Endothelial cell of umbilical vein (primary cell): ENCODE results near the gene P2RY6. TPM values are rescaled to one million over a fixed set of nuclear protein-coding genes. Genes with fewer than 3 reads are reported as not detected.

Source experiments
- BruUV-seq: library from RNA; stranded (reverse); fragments of 400-500 nt; replicated peaks from 2 replicates; lab custom pipeline; 2021; lab: Mats Ljungman, UMichigan
- CTCF ChIA-PET: fragments of 300-600, 350-600 bp; sonication (Branson Sonifier 250); formaldehyde crosslinking; loops from one replicate; lab custom pipeline; 2021; ENCODE audit warnings: antibody characterized with exemption, inconsistent platforms; lab: Charles Lee
- POLR2A ChIA-PET: fragments of 300-600, 350-600 bp; sonication (Branson Sonifier 250); formaldehyde crosslinking; loops from one replicate; lab custom pipeline; 2021; ENCODE audit warnings: antibody characterized with exemption, inconsistent platforms; lab: Charles Lee
- DNase-seq: peaks from one replicate; pipeline ENCODE4 v3.0.0-alpha.2; 2011; ENCODE audit warnings: low read depth, low spot score
- FAIRE-seq: peaks from 2 replicates; lab custom pipeline; 2011; peaks lifted over from hg19 to GRCh38; lab: Jason Lieb, UNC
- H2AFZ ChIP-seq: 2 replicates; pipeline ENCODE4 v1.6.0; 2012; ENCODE audit warnings: low read depth, low read length, control low read depth, inconsistent platforms
- H3K27ac ChIP-seq: 2 replicates; pipeline ENCODE4 v1.5.1; 2011; ENCODE audit warnings: low read depth, mild to moderate bottlenecking, control low read depth, low read length, moderate library complexity; ENCODE audit not compliant: insufficient read depth
- H3K27me3 ChIP-seq, 2 experiments: 2 replicates each; pipeline versions ENCODE4 v1.6.0 to v1.6.1; 2011; ENCODE audit warnings: low read length in 2 of 2, mixed read lengths in 1 of 2; ENCODE audit not compliant: control insufficient read depth in 2 of 2, insufficient read depth in 2 of 2
- H3K36me3 ChIP-seq, 2 experiments: 2 replicates in 1 of 2; 3 replicates in 1 of 2; pipeline ENCODE4 v1.5.1; 2011; ENCODE audit warnings: low read length in 2 of 2, mild to moderate bottlenecking in 1 of 2, moderate library complexity in 1 of 2; ENCODE audit not compliant: control insufficient read depth in 2 of 2, insufficient read depth in 2 of 2; ENCODE audit errors: extremely low read depth in 1 of 2
- H3K4me1 ChIP-seq: 3 replicates; pipeline ENCODE4 v1.5.1; 2011; ENCODE audit warnings: mild to moderate bottlenecking, low read length; ENCODE audit not compliant: control insufficient read depth, insufficient read depth; ENCODE audit errors: extremely low read depth
- H3K4me2 ChIP-seq: 2 replicates; pipeline ENCODE4 v1.6.1; 2011; ENCODE audit warnings: low read length, control low read depth, mixed read lengths; ENCODE audit not compliant: insufficient read depth
- H3K4me3 ChIP-seq, 3 experiments: fragments of 200-600 bp in 1 of 3; sonication (generic), shearing (Covaris generic) in 1 of 3; replicated peaks in 1 of 3; 2 replicates each; pipeline ENCODE4 v1.5.1; 2011 to 2016; ENCODE audit warnings: control low read depth in 3 of 3, low read length in 3 of 3, mild to moderate bottlenecking in 2 of 3, inconsistent platforms in 1 of 3, low read depth in 1 of 3, moderate library complexity in 1 of 3; ENCODE audit not compliant: insufficient read depth in 1 of 3
- H3K79me2 ChIP-seq: 2 replicates; pipeline ENCODE4 v1.6.0; 2012; ENCODE audit warnings: low read length, inconsistent platforms; ENCODE audit not compliant: control insufficient read depth, insufficient read depth
- H3K9ac ChIP-seq: replicated peaks from 2 replicates; pipeline ENCODE3; 2011; ENCODE audit warnings: low read length, control low read depth; ENCODE audit not compliant: insufficient read depth; ENCODE audit errors: extremely low read depth
- H3K9me1 ChIP-seq: replicated peaks from 3 replicates; pipeline ENCODE4 v1.6.0; 2011; ENCODE audit warnings: mild to moderate bottlenecking, low read length; ENCODE audit not compliant: control insufficient read depth, insufficient read depth; ENCODE audit errors: extremely low read depth
- H3K9me3 ChIP-seq: replicated peaks from 2 replicates; pipeline ENCODE4 v1.5.1; 2012; ENCODE audit warnings: low read length, inconsistent platforms; ENCODE audit not compliant: control insufficient read depth, insufficient read depth
- H4K20me1 ChIP-seq: replicated peaks from 2 replicates; pipeline ENCODE3; 2011; ENCODE audit warnings: mild to moderate bottlenecking, low read length; ENCODE audit not compliant: control insufficient read depth, insufficient read depth; ENCODE audit errors: extremely low read depth
- CTCF ChIP-seq, 2 donors: IDR thresholded peaks; 1 replicate in 1 of 2; 2 replicates in 1 of 2; pipeline ENCODE4 v1.5.1; 2011; ENCODE audit warnings: low read length in 2 of 2, mild to moderate bottlenecking in 2 of 2, moderate library complexity in 2 of 2, control low read depth in 1 of 2, inconsistent platforms in 1 of 2, low read depth in 1 of 2; ENCODE audit not compliant: insufficient read depth in 1 of 2; ENCODE audit errors: extremely low read depth in 1 of 2
- EZH2 ChIP-seq: IDR thresholded peaks from 2 replicates; pipeline ENCODE4 v1.6.1; 2012; ENCODE audit warnings: borderline replicate concordance, low read depth, mild to moderate bottlenecking, moderate library complexity, low read length, inconsistent platforms; ENCODE audit not compliant: severe bottlenecking
- FOS ChIP-seq: IDR thresholded peaks from 2 replicates; pipeline ENCODE4 v1.6.1; 2011; ENCODE audit warnings: mild to moderate bottlenecking, low read length, moderate library complexity, borderline replicate concordance; ENCODE audit not compliant: insufficient read depth
- GATA2 ChIP-seq: IDR thresholded peaks from 2 replicates; pipeline ENCODE4 v1.7.0; 2011; ENCODE audit warnings: low read depth, mild to moderate bottlenecking, moderate library complexity, mixed read lengths, low read length; ENCODE audit not compliant: insufficient read length, insufficient read depth
- JUN ChIP-seq: IDR thresholded peaks from 2 replicates; pipeline ENCODE4 v1.6.1; 2011; ENCODE audit warnings: borderline replicate concordance, low read depth; ENCODE audit not compliant: insufficient read length, insufficient read depth
- MYC ChIP-seq: IDR thresholded peaks from one replicate; pipeline ENCODE4 v1.6.1; 2011; ENCODE audit warnings: mild to moderate bottlenecking, low read depth, low read length
- POLR2A ChIP-seq: IDR thresholded peaks from 2 replicates; pipeline ENCODE4 v1.6.1; 2012; ENCODE audit warnings: low read depth, mild to moderate bottlenecking, control low read depth, low read length
- POLR2AphosphoS5 ChIP-seq: IDR thresholded peaks from 2 replicates; pipeline ENCODE4 v1.6.1; 2012; ENCODE audit warnings: low read depth, mild to moderate bottlenecking, control low read depth, low read length, moderate library complexity; ENCODE audit not compliant: insufficient read depth
- dilution Hi-C: fragments of 300-500 bp; cut with MboI; formaldehyde crosslinking; loops from one replicate; pipeline ENCODE4 v1.15.0; 2019; ENCODE audit warnings: low sequenced_read_pairs; ENCODE audit not compliant: extremely low pct_ligation_motif_present
- intact Hi-C: fragments of 100-400 bp; cut with micrococcal nuclease; formaldehyde crosslinking; loops from one replicate; pipeline ENCODE4 v1.10.0; 2022
- polyA plus RNA-seq, 4 experiments: library from polyadenylated mRNA; depleted of rRNA in 3 of 4; stranded (reverse) in 3 of 4; unstranded in 1 of 4; fragments of >200 nt; gene quantifications; 2 replicates each; pipeline versions ENCODE4 v1.2.1 to v1.2.3, GENCODE V29; 2011 to 2012; ENCODE audit warnings: missing spikeins in 1 of 4
- total RNA-seq: library from RNA; stranded (reverse); gene quantifications from 2 replicates; pipeline ENCODE4 v1.2.3, GENCODE V29; 2021
- TF ChIP-seq, protein P1 (sequence below): IDR thresholded peaks from 2 replicates; pipeline ENCODE4 v1.6.1; 2011; ENCODE audit not compliant: insufficient read depth, insufficient read length

P2RY6 gene
- total and polyA plus RNA-seq, 2 donors (not counting 3 experiments of a cell fraction or from before 2014, with no cell fraction given), result 0.47 TPM; not detected in 1

GRCh38 chr11:73310076-73310475, 37.9 kb downstream of the P2RY6 start:
- Histone ChIP-seq H3K79me2 (peaks cover 47% of the 10 kb centered on the region), H3K9me1 (no peaks in the 10 kb centered on the region), H3K4me2 (peak overlapping the region; percentile 85), H3K9ac (peak overlapping the region; percentile 84), H3K9me3 (no peaks in the 10 kb centered on the region), H3K27ac (peak overlapping the region; percentile 86), H3K4me1 (peaks cover 41% of the 10 kb centered on the region), H3K27me3 (no peaks in the 10 kb centered on the region), H2AFZ (no peak overlapping the region), H3K36me3 (peaks cover 0 to 3% of the 10 kb centered on the region in 2 experiments), H4K20me1 (no peaks in the 10 kb centered on the region), H3K4me3 (peak overlapping the region in 1 of 3 experiments; percentile 77)
- dilution Hi-C loops, result no loop called here
- BruUV-seq, result no TSS peak
- no peak for FAIRE-seq
- DNase-seq, result no peak
- TF ChIP-seq GATA2 (no peak), JUN (no peak), EZH2 (no peak), FOS (no peak), MYC (no peak), POLR2AphosphoS5 (no peak), POLR2A (no peak), CTCF (IDR thresholded peaks at IDR 0.05; ENCODE audit: extremely low read depth in 1 of 2, insufficient read depth in 1 of 2, low read depth in 1 of 2, low read length in 2 of 2) (no peak)
- TF ChIP-seq, protein P1, sequence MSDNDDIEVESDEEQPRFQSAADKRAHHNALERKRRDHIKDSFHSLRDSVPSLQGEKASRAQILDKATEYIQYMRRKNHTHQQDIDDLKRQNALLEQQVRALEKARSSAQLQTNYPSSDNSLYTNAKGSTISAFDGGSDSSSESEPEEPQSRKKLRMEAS, result no peak
- intact Hi-C loops, result no loop called here
- POLR2A ChIA-PET, result interaction anchor here (0.7 to 1.6 kb wide), 2 partner anchors 24 to 55 kb away, joined by 4 to 5 read pairs; no protein-coding TSS in a partner anchor
- CTCF ChIA-PET, result interaction anchor here (1.4 to 16.0 kb wide), 7 partner anchors 12 to 41 kb away, joined by 3 to 455 read pairs (median 11); no protein-coding TSS in a partner anchor
